ENCODE measurements around the gene OR12D2.
"Not testable (repeated sequence)": the region's sequence is repeated elsewhere in the genome, so short reads cannot be mapped to it uniquely, and the experiment has no call there.

OR12D2 gene

GRCh38 chr6:29442719-29443118 lies 47.3 kb downstream of the OR12D2 start:
- H3K4me3 Mint-ChIP-seq: no peak overlapping the region
- no peak overlapping the region for H3K27ac Mint-ChIP-seq
- no peak for TF ChIP-seq CTCF (IDR thresholded peaks at IDR 0.05; ENCODE audit: unreplicated experiment in 3 of 3)
- no peaks in the 10 kb centered on the region for H3K36me3 Mint-ChIP-seq (ENCODE audit: low read depth)
- H3K27me3 Mint-ChIP-seq (ENCODE audit: low read depth): peaks cover 4% of the 10 kb centered on the region
- H3K9me3 Mint-ChIP-seq: peaks cover 7% of the 10 kb centered on the region
- no peaks in the 10 kb centered on the region for H3K4me1 Mint-ChIP-seq

GRCh38 chr6:29444031-29444430 lies 48.6 kb downstream of the OR12D2 start:
- not testable (repeated sequence) for H3K36me3 Mint-ChIP-seq (ENCODE audit: low read depth); H3K4me1 Mint-ChIP-seq; H3K9me3 Mint-ChIP-seq; H3K27ac Mint-ChIP-seq; H3K4me3 Mint-ChIP-seq; H3K27me3 Mint-ChIP-seq (ENCODE audit: low read depth)
